Transverse colon (tissue), 4 donors: ENCODE results near the gene MGST1. TPM values are rescaled to one million over a fixed set of nuclear protein-coding genes. Genes with fewer than 3 reads are reported as not detected.
A peak's percentile ranks its signal among the peaks of the same experiment; 100 is the strongest.

Source experiments
- DNase-seq: peaks from one replicate; pipeline ENCODE4 v3.0.0-alpha.2; 2019
- H3K27ac ChIP-seq, 4 donors: fragments of 200-600 bp; sonication (generic); 2 replicates each; pipeline ENCODE4 v1.5.1; 2016 to 2018; ENCODE audit warnings: inconsistent platforms in 4 of 4
- H3K27me3 ChIP-seq: fragments of 200-600 bp; sonication (generic); 2 replicates; pipeline ENCODE4 v1.5.1; 2017; ENCODE audit warnings: inconsistent platforms
- H3K36me3 ChIP-seq, 4 donors: fragments of 200-600 bp; sonication (generic); 2 replicates each; pipeline ENCODE4 v1.5.1; 2017 to 2019; ENCODE audit warnings: inconsistent platforms in 4 of 4
- H3K4me1 ChIP-seq, 4 donors: fragments of 200-600 bp; sonication (generic); 2 replicates each; pipeline ENCODE4 v1.5.1; 2017 to 2020; ENCODE audit warnings: inconsistent platforms in 4 of 4
- H3K4me3 ChIP-seq, 4 donors: fragments of 200-600 bp; sonication (generic); 1 replicate in 1 of 4; 2 replicates in 3 of 4; pipeline versions ENCODE4 v1.5.1 to v1.6.1; 2017 to 2019; ENCODE audit warnings: inconsistent platforms in 4 of 4
- H3K9me3 ChIP-seq, 2 donors: fragments of 200-600 bp; sonication (generic); 2 replicates each; pipeline ENCODE4 v1.5.1; 2017 to 2019; ENCODE audit warnings: inconsistent platforms in 2 of 2
- CTCF ChIP-seq, 5 experiments: fragments of 200-600 bp in 3 of 5; fragments of 450-650 bp in 2 of 5; sonication (generic) in 3 of 5; IDR thresholded peaks; 1 replicate in 2 of 5; 2 replicates in 3 of 5; pipeline ENCODE4 v1.5.1; 2016 to 2017; ENCODE audit warnings: antibody characterized with exemption in 5 of 5, inconsistent platforms in 3 of 5, mild to moderate bottlenecking in 2 of 5, moderate library complexity in 1 of 5
- EP300 ChIP-seq: sonication (generic); formaldehyde crosslinking; IDR thresholded peaks from one replicate; pipeline ENCODE4 v1.6.1; 2017; ENCODE audit warnings: antibody characterized with exemption, low read depth
- POLR2A ChIP-seq: fragments of 450-650 bp; IDR thresholded peaks from one replicate; pipeline ENCODE4 v1.6.1; 2016; ENCODE audit warnings: antibody characterized with exemption, mild to moderate bottlenecking, moderate library complexity
- POLR2AphosphoS5 ChIP-seq, 3 donors: sonication (generic); formaldehyde crosslinking; IDR thresholded peaks; one replicate each; pipeline ENCODE4 v1.6.1; 2016; ENCODE audit warnings: antibody characterized with exemption in 3 of 3
- WGBS, 2 donors: methylation state at CpG; one replicate each; pipeline ENCODE4 v1.1.5; 2018; ENCODE audit warnings: low coverage in 1 of 2; 5-methylcytosine and 5-hydroxymethylcytosine counted together
- in situ Hi-C, 4 donors: fragments of 200-750 bp; cut with MboI; loops; one replicate each; pipeline versions ENCODE4 v1.15.0 to v1.15.1; 2017; ENCODE audit warnings: low sequenced_read_pairs in 3 of 4, low pct_ligation_motif_present in 1 of 4, low pct_unique_long_range_greater_than_20kb in 1 of 4
- intact Hi-C: fragments of 100-400 bp; cut with DNase I; formaldehyde crosslinking; loops from one replicate; pipeline ENCODE4 v1.15.1; 2023; ENCODE audit warnings: low total_unique reads
- total RNA-seq, 4 donors: library from RNA; depleted of rRNA; stranded (reverse); fragments of >200 nt; gene quantifications; one replicate each; pipeline ENCODE4 v1.1.0, GENCODE V29; 2016

Gene MGST1
- total RNA-seq, 4 donors from 2014 or later: 58.7 to 1,102 (median 246) TPM

DNA sequence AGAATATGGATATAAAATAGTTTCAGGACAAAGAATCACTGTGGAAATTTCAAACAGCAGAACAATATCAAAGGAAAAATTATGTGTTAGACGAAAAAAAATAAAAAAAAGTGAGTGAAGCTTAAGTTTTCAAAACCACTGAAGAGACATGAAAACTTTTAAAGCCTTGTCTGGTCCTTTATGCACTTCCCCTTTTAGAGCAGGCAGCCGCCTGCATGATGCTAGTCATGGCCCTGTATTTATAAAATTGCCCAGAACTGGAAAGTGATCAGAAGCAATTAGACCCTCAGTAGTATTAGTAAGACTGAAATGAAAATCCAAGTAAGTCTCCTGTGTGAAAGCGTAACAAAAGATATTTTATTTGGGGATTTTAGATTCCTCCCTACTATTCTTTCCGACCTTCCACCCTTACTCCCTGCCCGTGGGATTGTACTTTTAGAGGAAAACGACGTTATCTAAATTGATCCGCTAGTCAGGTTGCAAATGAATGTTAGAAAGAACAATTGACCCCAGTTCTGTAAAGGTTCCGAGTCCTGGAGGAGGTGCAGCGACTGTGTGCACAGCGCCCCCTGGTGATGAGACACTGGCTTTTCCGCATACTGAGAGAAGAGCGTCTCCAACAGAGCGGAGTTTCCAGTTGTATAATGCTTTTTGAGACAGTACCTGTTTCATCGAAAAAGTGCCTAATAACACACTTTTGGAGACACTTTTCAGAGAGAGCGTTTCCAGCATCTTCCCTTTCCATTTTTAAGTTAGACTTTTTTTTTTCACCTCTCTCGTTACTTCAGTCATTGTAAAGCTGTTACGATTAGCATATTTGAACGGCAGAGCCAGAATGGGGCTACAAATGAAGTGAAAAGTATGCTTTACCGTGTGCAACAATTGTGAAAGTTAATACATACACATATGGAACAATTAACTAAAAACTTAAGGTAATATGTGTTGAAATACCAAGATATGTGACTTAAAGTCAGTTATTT, 12.4 kb downstream of the MGST1 start:
- DNase-seq: peak; percentile 64
- Histone ChIP-seq H3K9me3 (no peaks in the 10 kb centered on the region), H3K36me3 (peaks cover 0 to 18% (median 0%) of the 10 kb centered on the region in 4 donors), H3K4me3 (no peak overlapping the region), H3K27me3 (no peaks in the 10 kb centered on the region), H3K27ac (no peak overlapping the region), H3K4me1 (peaks cover 0 to 6% (median 2%) of the 10 kb centered on the region in 4 donors)
- 78 to 80% methylated on average over 14 to 20 of the region's 20 CpGs for WGBS, 2 donors
- TF ChIP-seq CTCF (IDR thresholded peaks at IDR 0.05) (peak; percentile 66 to 83 (median 75)), EP300 (no peak), POLR2AphosphoS5 (IDR thresholded peaks at IDR 0.05) (peak in 1 of 3 donors; percentile 5)
- intact Hi-C loops: loop anchor here (10.0 kb wide), 1 partner anchor 195 kb away; no protein-coding TSS in a partner anchor
- in situ Hi-C loops: loop anchor here in 3 of 4 donors (10.0 to 25.0 kb wide), 3 partner anchors 173 to 185 kb away; no protein-coding TSS in a partner anchor

GRCh38 chr12:16361142-16361783, 13.8 kb downstream of the MGST1 start:
- no peak overlapping the region for H3K27ac ChIP-seq
- peaks cover 0 to 18% (median 0%) of the 10 kb centered on the region in 4 donors for H3K36me3 ChIP-seq
- peaks cover 0 to 6% (median 2%) of the 10 kb centered on the region in 4 donors for H3K4me1 ChIP-seq
- 56 to 71% methylated on average over 4 to 7 of the region's 7 CpGs for WGBS, 2 donors
- in situ Hi-C loops (loop anchor here in 2 of 4 donors (10.0 to 25.0 kb wide), 2 partner anchors 174 to 176 kb away; no protein-coding TSS in a partner anchor), intact Hi-C loops (loop anchor here (10.0 kb wide), 1 partner anchor 196 kb away; no protein-coding TSS in a partner anchor)
- TF ChIP-seq POLR2A (no peak), POLR2AphosphoS5 (IDR thresholded peaks at IDR 0.05) (no peak), CTCF (IDR thresholded peaks at IDR 0.05) (no peak), EP300 (no peak)
- H3K9me3 ChIP-seq: no peaks in the 10 kb centered on the region
- H3K27me3 ChIP-seq: no peaks in the 10 kb centered on the region
- H3K4me3 ChIP-seq: no peak overlapping the region
- peak; percentile 27 for DNase-seq

DNA sequence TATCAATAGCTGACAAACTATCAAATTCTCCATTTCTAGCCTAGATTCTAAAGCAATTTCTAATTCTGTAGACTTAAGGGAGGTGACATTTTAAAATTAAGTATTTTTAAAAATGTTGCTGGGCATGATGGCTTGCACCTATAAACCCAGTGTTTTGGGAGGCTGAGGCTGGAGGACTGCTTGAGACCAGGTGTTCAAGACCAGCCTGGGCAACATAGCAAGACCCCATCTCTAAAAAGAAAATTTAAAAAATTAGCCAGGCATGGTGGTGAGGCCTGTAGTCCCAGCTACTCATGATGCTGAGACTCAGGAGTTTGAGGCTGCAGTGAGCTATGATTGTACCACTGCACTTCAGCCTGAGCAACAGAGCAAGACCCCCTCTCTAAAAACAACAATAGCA, 15.1 kb downstream of the MGST1 start:
- no peak overlapping the region for H3K4me3 ChIP-seq
- peaks cover 0 to 18% (median 0%) of the 10 kb centered on the region in 4 donors for H3K36me3 ChIP-seq
- in situ Hi-C loops: loop anchor here in 2 of 4 donors (10.0 to 25.0 kb wide), 2 partner anchors 175 to 178 kb away; no protein-coding TSS in a partner anchor
- peaks cover 0 to 6% (median 2%) of the 10 kb centered on the region in 4 donors for H3K4me1 ChIP-seq
- no peaks in the 10 kb centered on the region for H3K27me3 ChIP-seq
- TF ChIP-seq EP300: no peak
- no peak for TF ChIP-seq POLR2A
- no peak for TF ChIP-seq POLR2AphosphoS5 (IDR thresholded peaks at IDR 0.05)
- TF ChIP-seq CTCF (IDR thresholded peaks at IDR 0.05): no peak
- no peaks in the 10 kb centered on the region for H3K9me3 ChIP-seq
- intact Hi-C loops: loop anchor here (10.0 kb wide), 1 partner anchor 198 kb away; no protein-coding TSS in a partner anchor
- no peak for DNase-seq
- no peak overlapping the region for H3K27ac ChIP-seq

- Histone ChIP-seq H3K36me3 (no peaks in the 10 kb centered on the region), H3K4me3 (no peak overlapping the region), H3K27ac (no peak overlapping the region), H3K9me3 (no peaks in the 10 kb centered on the region), H3K27me3 (no peaks in the 10 kb centered on the region), H3K4me1 (no peaks in the 10 kb centered on the region)
- DNase-seq: no peak
- 91% methylated on average over 2 of the region's 2 CpGs; no CpG with 5 or more reads in 1 of the 2 donors for WGBS, 2 donors
- intact Hi-C loops (loop anchor here (10.0 kb wide), 1 partner anchor 204 kb away; no protein-coding TSS in a partner anchor), in situ Hi-C loops (loop anchor here in 2 of 4 donors (10.0 to 25.0 kb wide), 2 partner anchors 182 to 184 kb away; no protein-coding TSS in a partner anchor)
- TF ChIP-seq POLR2A (no peak), EP300 (no peak), POLR2AphosphoS5 (IDR thresholded peaks at IDR 0.05) (no peak), CTCF (IDR thresholded peaks at IDR 0.05) (no peak)
Measured at GRCh38 chr12:16369156-16369555, 21.7 kb downstream of the MGST1 start.
